ENCODE results near the gene SHOC1.

Gene SHOC1

GRCh38 chr9:111789881-111790280, 4.9 kb downstream of the SHOC1 start:
- no peaks in the 10 kb centered on the region for H3K4me1 Mint-ChIP-seq (ENCODE audit: low read depth)
- no peaks in the 10 kb centered on the region for H3K27me3 Mint-ChIP-seq (ENCODE audit: low read depth)

GRCh38 chr9:111783857-111784256, 10.9 kb downstream of the SHOC1 start:
- Mint-ChIP-seq H3K4me1 (ENCODE audit: low read depth) (no peaks in the 10 kb centered on the region), H3K4me3 (no peak overlapping the region), H3K36me3 (ENCODE audit: low read depth) (peaks cover 11% of the 10 kb centered on the region), H3K27me3 (ENCODE audit: low read depth) (no peaks in the 10 kb centered on the region), H3K9me3 (peaks cover 7% of the 10 kb centered on the region), H3K27ac (no peak overlapping the region)

More at GRCh38 chr9:111789881-111790280, 4.9 kb downstream of the SHOC1 start:
- peaks cover 7% of the 10 kb centered on the region for H3K9me3 Mint-ChIP-seq
- no peak overlapping the region for H3K4me3 Mint-ChIP-seq
- no peak overlapping the region for H3K27ac Mint-ChIP-seq
- peaks cover 4% of the 10 kb centered on the region for H3K36me3 Mint-ChIP-seq (ENCODE audit: low read depth)

GRCh38 chr9:111783424-111783823, 11.3 kb downstream of the SHOC1 start:
- no peaks in the 10 kb centered on the region for H3K4me1 Mint-ChIP-seq (ENCODE audit: low read depth)
- no peaks in the 10 kb centered on the region for H3K27me3 Mint-ChIP-seq (ENCODE audit: low read depth)
- H3K9me3 Mint-ChIP-seq: peaks cover 7% of the 10 kb centered on the region

GRCh38 chr9:111766066-111766465, 28.7 kb downstream of the SHOC1 start:
- Mint-ChIP-seq H3K9me3 (peaks cover 18% of the 10 kb centered on the region), H3K4me3 (no peak overlapping the region), H3K4me1 (ENCODE audit: low read depth) (no peaks in the 10 kb centered on the region), H3K36me3 (ENCODE audit: low read depth) (peaks cover 2% of the 10 kb centered on the region), H3K27me3 (ENCODE audit: low read depth) (no peaks in the 10 kb centered on the region), H3K27ac (no peak overlapping the region)

More at GRCh38 chr9:111783424-111783823, 11.3 kb downstream of the SHOC1 start:
- Mint-ChIP-seq H3K36me3 (ENCODE audit: low read depth) (peaks cover 11% of the 10 kb centered on the region), H3K27ac (no peak overlapping the region), H3K4me3 (no peak overlapping the region)

DNA sequence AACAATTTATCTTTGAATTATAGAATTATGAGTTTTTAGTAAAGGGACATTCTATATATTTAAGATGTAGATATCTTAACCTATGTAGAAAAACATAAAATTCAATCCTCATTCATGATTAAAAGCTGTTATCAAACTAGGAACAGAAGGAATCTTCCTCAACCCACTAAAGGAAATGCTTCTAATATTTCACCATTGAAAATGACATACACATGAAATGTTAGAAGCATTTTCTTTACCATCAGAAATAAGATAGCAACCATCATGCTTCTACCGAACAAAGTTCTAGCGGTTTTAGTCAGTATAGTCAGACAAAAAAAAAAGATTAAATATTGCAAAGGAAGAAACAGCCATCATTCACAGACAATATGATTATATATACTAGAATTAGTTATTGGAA, 32.2 kb downstream of the SHOC1 start:
- no peak overlapping the region for H3K27ac Mint-ChIP-seq
- no peaks in the 10 kb centered on the region for H3K36me3 Mint-ChIP-seq (ENCODE audit: low read depth)
- H3K4me1 Mint-ChIP-seq (ENCODE audit: low read depth): peaks cover 2% of the 10 kb centered on the region
- no peaks in the 10 kb centered on the region for H3K27me3 Mint-ChIP-seq (ENCODE audit: low read depth)
- no peak overlapping the region for H3K4me3 Mint-ChIP-seq
- peaks cover 12% of the 10 kb centered on the region for H3K9me3 Mint-ChIP-seq

DNA sequence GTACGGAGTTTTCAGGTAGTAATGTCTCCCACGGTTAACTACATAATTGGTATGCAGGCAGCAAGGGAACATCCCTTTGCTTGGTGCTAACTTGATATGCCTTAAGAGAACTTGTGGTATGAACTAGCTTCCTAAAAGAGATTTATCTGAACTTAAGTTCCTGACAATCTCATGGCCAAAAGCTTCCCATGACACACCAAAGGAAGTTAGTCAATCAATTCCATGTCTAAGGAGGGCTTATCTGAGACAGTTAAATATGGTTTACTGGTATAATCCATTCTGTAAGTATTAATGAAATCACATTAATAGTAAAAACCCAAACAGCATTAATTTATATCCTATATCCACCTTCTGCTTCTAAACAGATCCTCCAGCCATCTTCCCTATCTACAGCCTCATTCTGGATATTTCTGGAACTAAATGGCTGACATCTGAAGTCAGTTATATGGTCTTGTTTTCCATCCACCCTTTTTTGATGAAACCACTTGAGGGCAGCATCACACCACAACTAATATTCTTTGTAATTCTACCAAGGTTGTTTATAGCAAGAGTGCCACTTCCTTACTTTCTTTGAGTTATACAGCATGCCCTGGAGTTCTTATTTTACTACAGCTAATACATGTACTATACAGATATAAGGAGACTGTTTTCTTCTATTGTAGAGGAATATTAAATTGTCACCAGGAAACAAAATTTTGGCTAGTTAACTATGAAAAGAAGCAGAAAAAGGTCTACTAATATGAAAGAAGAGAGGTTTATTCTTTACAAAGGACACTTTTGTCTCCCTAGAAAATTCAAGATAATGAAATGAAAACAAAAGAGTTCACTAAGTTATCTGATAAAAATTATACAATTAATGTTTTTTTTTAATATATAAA, 34.7 kb downstream of the SHOC1 start:
- peaks cover 2% of the 10 kb centered on the region for H3K4me1 Mint-ChIP-seq (ENCODE audit: low read depth)
- no peak overlapping the region for H3K4me3 Mint-ChIP-seq
- no peaks in the 10 kb centered on the region for H3K9me3 Mint-ChIP-seq
- H3K36me3 Mint-ChIP-seq (ENCODE audit: low read depth): no peaks in the 10 kb centered on the region
- no peaks in the 10 kb centered on the region for H3K27me3 Mint-ChIP-seq (ENCODE audit: low read depth)
- H3K27ac Mint-ChIP-seq: no peak overlapping the region

GRCh38 chr9:111754800-111755199, 39.9 kb downstream of the SHOC1 start:
- peaks cover 21% of the 10 kb centered on the region for H3K36me3 Mint-ChIP-seq (ENCODE audit: low read depth)
- H3K4me3 Mint-ChIP-seq: no peak overlapping the region
- H3K4me1 Mint-ChIP-seq (ENCODE audit: low read depth): no peaks in the 10 kb centered on the region
- no peaks in the 10 kb centered on the region for H3K27me3 Mint-ChIP-seq (ENCODE audit: low read depth)
- peaks cover 35% of the 10 kb centered on the region for H3K9me3 Mint-ChIP-seq
- no peak overlapping the region for H3K27ac Mint-ChIP-seq

GRCh38 chr9:111752455-111752854, 42.3 kb downstream of the SHOC1 start:
- H3K27me3 Mint-ChIP-seq (ENCODE audit: low read depth): no peaks in the 10 kb centered on the region
- H3K4me3 Mint-ChIP-seq: no peak overlapping the region
- peaks cover 28% of the 10 kb centered on the region for H3K36me3 Mint-ChIP-seq (ENCODE audit: low read depth)
- H3K27ac Mint-ChIP-seq: no peak overlapping the region
- H3K4me1 Mint-ChIP-seq (ENCODE audit: low read depth): no peaks in the 10 kb centered on the region
- peaks cover 35% of the 10 kb centered on the region for H3K9me3 Mint-ChIP-seq

Data from T-helper 1 cell treated with Interleukin-12 subunit alpha and Interleukin-12 subunit beta and Interleukin-4 antibody, amounts not matched to agents 30 μg/mL and 1 μg/mL, for 36 hours (primary cell).